ENCODE data around the gene MRGPRD.
"Not testable (repeated sequence)": the region's sequence is repeated elsewhere in the genome, so short reads cannot be mapped to it uniquely, and the experiment has no call there.

Gene MRGPRD

GRCh38 chr11:69005631-69006368 is 25.0 kb upstream of the MRGPRD start:
- no peak for DNase-seq

DNA sequence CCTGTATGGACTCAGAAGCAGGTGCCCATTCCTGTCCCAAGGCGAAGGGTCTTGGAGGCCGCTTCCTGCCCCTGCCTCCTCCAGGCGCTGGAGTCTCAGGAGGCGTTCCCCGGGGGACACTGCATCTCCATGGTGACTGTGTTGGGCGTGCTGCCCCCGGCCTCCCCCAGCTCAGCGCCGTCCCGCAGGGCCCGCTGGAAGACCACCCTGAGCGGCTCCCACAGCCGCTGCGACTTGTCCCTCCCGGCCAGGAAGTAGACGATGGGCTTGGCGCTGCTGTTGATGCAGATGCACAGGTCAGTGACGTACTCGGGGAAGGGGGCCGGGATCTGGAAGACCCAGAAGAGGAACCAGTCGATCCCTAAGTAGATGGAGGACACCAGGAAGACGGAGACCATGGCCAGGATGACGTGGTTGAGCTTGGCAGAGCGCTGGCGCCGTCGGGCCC is 24.4 kb upstream of the MRGPRD start:
- no peak for DNase-seq

DNA sequence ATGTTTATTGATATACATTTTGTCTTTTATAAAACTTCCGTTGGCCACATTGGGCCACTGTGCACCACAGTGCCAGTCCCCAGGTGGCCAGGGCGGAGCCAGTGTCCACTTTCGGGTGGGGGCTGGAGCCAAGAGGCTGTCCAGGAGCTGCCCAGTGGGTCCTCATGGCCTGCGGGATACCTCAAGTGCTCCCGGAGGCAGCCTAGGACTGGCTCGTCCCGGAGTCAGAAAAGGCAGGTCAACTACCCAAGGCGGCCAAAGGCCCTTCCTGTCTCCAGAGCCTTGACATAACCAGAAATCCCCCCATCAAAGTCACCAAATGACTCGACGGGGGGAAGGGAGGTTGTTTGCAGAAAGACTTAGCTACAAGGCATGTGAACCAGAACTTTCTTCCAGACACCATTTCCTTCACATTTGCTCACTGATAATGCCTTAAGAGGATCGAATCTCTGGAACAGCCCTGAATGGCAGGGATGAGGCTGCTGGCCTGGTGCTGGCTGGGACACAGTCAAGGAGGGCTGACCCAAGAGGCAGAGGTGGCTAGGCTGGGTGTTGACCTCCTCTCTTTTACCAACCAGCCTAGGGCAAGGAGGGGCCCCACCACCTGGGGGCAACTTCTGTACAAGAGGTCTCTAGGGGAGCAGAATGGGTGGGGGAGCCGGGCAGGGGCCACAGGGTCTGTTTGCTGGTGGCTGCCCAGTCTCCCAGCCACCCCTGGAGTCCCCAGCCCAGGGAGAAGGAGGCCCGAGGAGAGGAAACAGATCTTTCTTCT is 23.8 kb upstream of the MRGPRD start:
- no peak for DNase-seq

DNA sequence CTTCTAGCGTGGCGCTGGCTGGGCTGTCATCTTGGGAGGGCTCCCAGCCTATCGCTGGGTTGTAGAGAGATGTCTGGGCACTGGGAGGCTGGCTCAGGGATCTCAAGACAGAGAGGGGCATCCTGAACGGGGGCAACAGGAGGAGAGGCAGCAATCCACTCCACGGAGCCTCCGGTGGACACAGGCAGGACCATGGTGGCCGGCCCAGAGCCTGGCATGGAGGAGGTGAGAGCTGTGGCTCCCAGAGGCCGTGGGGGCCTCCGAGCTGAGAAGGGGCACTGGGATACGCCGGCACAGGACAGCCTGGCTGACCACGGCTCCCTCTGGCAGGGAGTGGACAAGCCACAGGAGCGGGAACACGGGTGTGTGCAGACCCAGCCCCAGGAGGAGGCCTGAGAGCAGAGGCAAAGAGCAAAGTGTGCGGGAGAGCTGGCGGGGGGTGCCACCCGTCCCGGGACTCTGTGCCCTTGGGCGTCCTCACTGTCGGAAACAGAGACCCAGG is 23.1 kb upstream of the MRGPRD start:
- no peak for DNase-seq

DNA sequence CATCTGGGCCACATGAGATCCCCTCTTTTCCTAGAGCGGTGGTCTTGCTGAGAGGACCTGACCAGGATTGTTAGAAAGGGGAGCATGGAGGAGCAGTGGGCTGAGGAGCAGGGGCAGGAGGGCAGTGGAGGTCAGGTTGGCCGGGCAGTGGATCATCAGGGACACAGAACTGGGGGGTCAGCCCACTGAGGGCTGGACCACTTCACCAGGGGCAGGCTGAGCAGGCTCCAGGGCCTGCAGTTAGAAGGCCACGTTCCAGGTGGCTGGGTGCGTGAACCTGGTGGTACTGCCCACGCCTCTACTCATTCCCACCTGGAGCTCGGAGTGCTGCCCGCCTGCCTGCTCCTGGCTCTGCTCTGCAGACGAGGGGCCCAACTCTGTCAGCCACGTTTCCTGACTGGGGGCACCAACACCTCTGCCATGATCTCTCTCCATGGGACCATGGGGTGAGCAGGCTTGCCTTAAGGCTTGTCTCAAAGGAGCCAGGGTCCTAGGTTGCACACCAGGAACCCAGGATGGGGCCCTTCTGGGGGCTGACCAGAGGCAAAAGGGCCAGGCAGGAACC is 22.6 kb upstream of the MRGPRD start:
- no peak for DNase-seq

GRCh38 chr11:69002570-69003231 is 21.9 kb upstream of the MRGPRD start:
- DNase-seq, result no peak

DNA sequence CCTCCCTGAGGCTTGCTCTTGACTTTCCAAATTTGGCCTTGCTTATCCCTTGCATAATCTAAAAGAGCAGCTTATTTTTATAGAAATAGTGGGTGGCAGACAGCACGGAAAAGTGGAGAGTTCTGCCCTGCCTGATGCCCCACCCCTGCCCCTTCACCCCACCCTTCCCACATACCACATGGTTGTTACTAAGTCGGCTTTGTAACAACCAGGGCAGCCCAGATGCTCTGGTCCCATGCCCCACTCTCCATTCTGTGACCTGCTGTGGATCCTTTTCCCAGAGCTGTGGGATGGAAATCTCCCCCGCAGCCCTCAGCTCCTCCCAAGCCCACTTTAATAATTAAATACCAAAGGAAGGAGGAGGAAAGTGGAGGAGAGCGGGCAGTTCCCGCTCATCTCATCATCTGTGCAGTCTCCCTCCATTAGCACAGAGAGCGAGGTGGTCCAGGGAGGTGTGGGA is 21.4 kb upstream of the MRGPRD start:
- DNase-seq, result no peak

- no peak for DNase-seq
Measured at GRCh38 chr11:69001243-69002081, 20.7 kb upstream of the MRGPRD start.

GRCh38 chr11:69000831-69001242 is 20.1 kb upstream of the MRGPRD start:
- no peak for DNase-seq

GRCh38 chr11:69000391-69000790 is 19.6 kb upstream of the MRGPRD start:
- DNase-seq, result no peak

- not testable (repeated sequence) for DNase-seq
Measured at GRCh38 chr11:68999748-69000355, 19.1 kb upstream of the MRGPRD start.

DNA sequence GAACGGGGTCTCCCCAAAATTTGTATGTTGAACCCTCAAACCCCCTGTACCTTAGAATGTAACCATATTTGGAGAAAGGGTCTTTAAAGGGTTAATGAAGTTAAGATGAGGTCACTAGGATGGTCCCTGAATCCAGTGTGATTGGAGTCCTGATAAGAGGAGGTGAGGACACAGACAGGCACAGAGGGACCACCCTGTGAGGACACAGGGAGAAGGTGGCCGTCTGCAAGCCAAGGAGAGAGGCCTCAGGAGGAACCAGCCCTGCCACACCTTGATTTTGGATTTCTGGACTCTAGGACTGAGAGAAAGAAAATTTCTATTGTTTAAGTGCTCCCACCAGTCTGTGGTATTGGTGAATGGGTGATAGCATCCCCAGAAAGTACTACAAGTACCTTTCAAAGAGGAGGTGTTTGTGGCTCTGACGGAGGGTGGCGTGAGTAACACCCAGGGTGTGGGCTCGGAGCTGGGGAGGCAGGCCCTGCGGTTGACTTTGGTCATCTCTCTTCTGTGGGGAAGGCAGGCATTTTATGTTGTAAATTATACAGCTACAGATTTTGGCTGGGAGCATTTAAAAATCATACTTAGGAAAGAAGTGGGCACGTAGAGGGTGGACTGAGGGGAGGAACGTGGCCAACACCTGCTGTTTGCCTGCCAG is 18.4 kb upstream of the MRGPRD start:
- DNase-seq, result no peak

GRCh38 chr11:68998390-68998911 is 17.7 kb upstream of the MRGPRD start:
- no peak for DNase-seq

GRCh38 chr11:68997995-68998348 is 17.2 kb upstream of the MRGPRD start:
- DNase-seq, result no peak

GRCh38 chr11:68997124-68997994 is 16.6 kb upstream of the MRGPRD start:
- DNase-seq, result no peak

DNA sequence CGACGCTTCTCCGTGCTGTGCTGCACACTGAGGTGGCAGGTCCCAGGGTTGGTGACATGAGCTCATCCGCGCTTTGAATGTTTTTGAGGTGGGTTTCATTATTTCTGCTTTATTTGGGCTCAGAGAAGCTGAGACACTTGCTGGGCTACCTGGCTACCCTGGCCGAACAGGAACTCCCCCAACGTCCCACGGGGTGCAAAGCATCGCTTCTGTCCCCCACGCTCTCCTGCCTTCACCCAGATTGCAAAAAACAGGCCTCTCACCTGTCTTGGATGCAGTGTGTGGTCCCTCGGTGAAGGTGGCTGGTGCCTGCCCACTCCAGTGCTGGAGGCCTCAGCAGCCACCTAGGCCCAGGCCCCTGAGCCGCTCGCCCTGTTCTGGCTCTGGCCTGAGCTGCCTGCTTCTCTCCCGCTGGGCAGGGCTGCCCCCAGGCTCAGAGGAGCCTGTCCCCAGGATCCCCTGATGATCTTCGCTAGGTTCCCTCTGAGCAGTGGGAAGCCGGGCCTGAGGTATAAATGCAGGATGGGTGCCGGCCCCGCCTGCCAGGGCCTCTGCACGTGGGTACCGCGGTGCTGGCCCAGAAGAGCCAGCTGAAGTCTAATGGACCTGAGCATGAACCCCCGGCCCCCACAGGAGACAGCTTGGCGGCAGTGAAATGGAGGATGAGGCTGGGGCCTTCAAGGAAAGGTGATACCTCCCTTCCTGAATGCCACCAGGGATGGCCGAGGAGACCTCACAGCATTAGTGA is 15.8 kb upstream of the MRGPRD start:
- no peak for DNase-seq

GRCh38 chr11:68994894-68995285 is 14.1 kb upstream of the MRGPRD start:
- DNase-seq, result no peak

DNA sequence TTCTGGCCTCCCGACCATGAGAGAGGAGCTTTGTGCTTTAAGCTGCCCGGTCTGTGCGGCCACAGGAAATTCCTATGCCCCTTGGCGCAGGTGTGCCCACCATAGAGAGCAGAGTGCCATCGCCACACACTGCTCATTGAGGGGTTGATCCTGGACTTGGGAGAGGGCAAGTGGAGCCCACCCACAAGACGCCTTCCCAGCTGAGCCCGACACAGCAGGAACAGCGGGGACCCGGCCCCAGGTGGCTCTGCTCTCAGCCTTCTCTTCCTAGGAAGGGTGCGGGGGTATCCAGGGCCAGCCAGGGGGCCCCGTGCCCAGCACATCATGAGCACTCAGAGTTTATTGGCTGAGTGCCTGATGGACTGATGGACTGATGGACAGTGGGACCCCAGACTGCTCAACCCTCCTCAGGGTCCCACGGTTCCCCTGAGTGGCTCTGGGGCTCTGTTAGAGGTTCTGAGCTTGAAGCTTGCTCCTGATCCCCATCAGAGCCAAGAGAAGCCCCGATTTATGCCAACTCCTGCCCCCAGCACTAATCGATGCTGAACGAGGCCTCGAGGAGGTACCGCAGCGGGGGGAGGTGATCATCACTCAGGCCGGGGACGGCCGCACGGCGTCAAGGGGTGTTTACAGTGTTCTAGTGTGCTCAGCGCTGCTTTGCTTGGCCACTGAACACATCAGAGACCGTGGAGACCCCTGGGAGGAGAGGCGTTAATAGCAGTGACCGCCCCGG is 13.5 kb upstream of the MRGPRD start:
- no peak for DNase-seq

DNA sequence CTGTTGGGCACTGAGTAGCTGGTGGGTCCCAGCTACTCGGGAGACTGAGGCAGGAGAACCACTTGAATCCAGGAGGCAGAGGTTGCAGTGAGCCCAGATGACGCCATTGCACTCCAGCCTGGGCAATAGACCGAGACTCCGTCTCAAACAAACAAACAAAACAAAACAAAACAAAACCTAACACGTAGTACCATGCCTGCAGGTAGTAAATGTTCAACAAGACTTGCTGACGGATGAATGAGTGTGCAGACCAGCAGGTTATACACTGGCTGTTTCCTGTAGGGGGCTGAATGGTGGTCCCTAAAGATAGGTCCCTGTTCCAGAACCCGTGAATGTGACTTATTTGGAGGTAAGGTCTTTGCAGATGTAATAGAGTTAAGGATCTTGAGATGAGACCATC is 12.8 kb upstream of the MRGPRD start:
- no peak for DNase-seq
